RCC 7860 (cell line): ENCODE results near the gene ZNF697.
"Not testable (repeated sequence)": the region's sequence is repeated elsewhere in the genome, so short reads cannot be mapped to it uniquely, and the experiment has no call there.

Experiments used
- DNase-seq: peaks from one replicate; pipeline ENCODE4 v3.0.0-alpha.2; 2015; ENCODE audit warnings: low spot score
- FAIRE-seq: peaks from 2 replicates; lab custom pipeline; 2012; peaks lifted over from hg19 to GRCh38; lab: Jason Lieb, UNC

The ZNF697 gene

GRCh38 chr1:119647734-119648619 lies at the start of gene ZNF697:
Gene ZNF697 (minus strand): TSS chr1:119648266. CDS start chr1:119626100, 22,166 bp downstream.
- peak; percentile 28 for FAIRE-seq
- DNase-seq: peak; percentile 96

- DNase-seq (no peak), FAIRE-seq (no peak)
Measured at GRCh38 chr1:119697598-119697997, 49.5 kb upstream of the ZNF697 start.

- not testable (repeated sequence) for DNase-seq, FAIRE-seq
Measured at GRCh38 chr1:119696863-119697262, 48.8 kb upstream of the ZNF697 start.

- DNase-seq (no peak), FAIRE-seq (no peak)
Measured at GRCh38 chr1:119689511-119689910, 41.4 kb upstream of the ZNF697 start.

GRCh38 chr1:119688810-119689209 lies 40.7 kb upstream of the ZNF697 start:
- FAIRE-seq: no peak
- no peak for DNase-seq

- FAIRE-seq (no peak), DNase-seq (no peak)
Measured at GRCh38 chr1:119687434-119688079, 39.5 kb upstream of the ZNF697 start.

GRCh38 chr1:119686661-119687060 lies 38.6 kb upstream of the ZNF697 start:
- FAIRE-seq (no peak), DNase-seq (no peak)

GRCh38 chr1:119683893-119684292 lies 35.8 kb upstream of the ZNF697 start:
- DNase-seq: no peak
- FAIRE-seq: no peak

- FAIRE-seq (no peak), DNase-seq (no peak)
Measured at GRCh38 chr1:119682141-119682540, 34.1 kb upstream of the ZNF697 start.

- DNase-seq (no peak), FAIRE-seq (no peak)
Measured at GRCh38 chr1:119681560-119681959, 33.5 kb upstream of the ZNF697 start.

- FAIRE-seq: no peak
- no peak for DNase-seq
Measured at GRCh38 chr1:119680723-119681122, 32.7 kb upstream of the ZNF697 start.

GRCh38 chr1:119680193-119680592 lies 32.1 kb upstream of the ZNF697 start:
- DNase-seq: no peak
- no peak for FAIRE-seq

GRCh38 chr1:119679223-119679622 lies 31.2 kb upstream of the ZNF697 start:
- DNase-seq: no peak
- no peak for FAIRE-seq

GRCh38 chr1:119676571-119677206 lies 28.6 kb upstream of the ZNF697 start:
- DNase-seq: no peak
- FAIRE-seq: no peak

GRCh38 chr1:119675349-119676345 lies 27.6 kb upstream of the ZNF697 start:
- FAIRE-seq (peak; percentile 21), DNase-seq (peak; percentile 58)

- DNase-seq (peak; percentile 74), FAIRE-seq (peak; percentile 86)
Measured at GRCh38 chr1:119674835-119675289, 26.8 kb upstream of the ZNF697 start.

- DNase-seq (no peak), FAIRE-seq (no peak)
Measured at GRCh38 chr1:119674111-119674526, 26.1 kb upstream of the ZNF697 start.

GRCh38 chr1:119673171-119673940 lies 25.3 kb upstream of the ZNF697 start:
- DNase-seq (no peak), FAIRE-seq (no peak)

GRCh38 chr1:119670898-119671297 lies 22.8 kb upstream of the ZNF697 start:
- DNase-seq: no peak
- FAIRE-seq: no peak
